Skeletal muscle satellite cell (primary cell): ENCODE data around the gene OR5K2.
A peak's percentile ranks its signal among the peaks of the same experiment; 100 is the strongest.

Experiments used
- H3K27me3 ChIP-seq: 2 replicates; pipeline ENCODE4 v1.7.0; 2013; ENCODE audit warnings: low read length; ENCODE audit not compliant: control insufficient read depth, insufficient read depth
- H3K36me3 ChIP-seq: 2 replicates; pipeline ENCODE4 v1.7.0; 2013; ENCODE audit warnings: mild to moderate bottlenecking, control low read depth, low read length; ENCODE audit not compliant: insufficient read depth
- H3K4me1 ChIP-seq: 2 replicates; pipeline ENCODE4 v1.7.0; 2013; ENCODE audit warnings: low read length; ENCODE audit not compliant: control insufficient read depth, insufficient read depth
- H3K4me2 ChIP-seq: 2 replicates; pipeline ENCODE4 v1.7.0; 2013; ENCODE audit warnings: mild to moderate bottlenecking, low read length
- H3K4me3 ChIP-seq: 2 replicates; pipeline ENCODE4 v1.7.0; 2013; ENCODE audit warnings: low read length
- H3K9ac ChIP-seq: 2 replicates; pipeline ENCODE4 v1.7.0; 2013; ENCODE audit warnings: mild to moderate bottlenecking, low read depth, low read length, moderate library complexity
- H3K9me3 ChIP-seq: replicated peaks from 2 replicates; pipeline ENCODE4 v1.7.0; 2013; ENCODE audit warnings: mild to moderate bottlenecking, control low read depth, low read length

OR5K2 gene

GRCh38 chr3:98501863-98502576, 4.5 kb downstream of the OR5K2 start:
- Histone ChIP-seq H3K4me2 (no peak overlapping the region), H3K27me3 (peaks cover 5% of the 10 kb centered on the region), H3K4me3 (no peak overlapping the region), H3K4me1 (no peaks in the 10 kb centered on the region), H3K9ac (no peak overlapping the region), H3K9me3 (no peaks in the 10 kb centered on the region), H3K36me3 (no peaks in the 10 kb centered on the region)

- Histone ChIP-seq H3K4me1 (no peaks in the 10 kb centered on the region), H3K9ac (no peak overlapping the region), H3K36me3 (no peaks in the 10 kb centered on the region), H3K27me3 (no peaks in the 10 kb centered on the region), H3K4me3 (no peak overlapping the region), H3K4me2 (no peak overlapping the region), H3K9me3 (no peaks in the 10 kb centered on the region)
Measured at GRCh38 chr3:98504539-98504938, 7.1 kb downstream of the OR5K2 start.

- no peaks in the 10 kb centered on the region for H3K36me3 ChIP-seq
Measured at GRCh38 chr3:98508582-98508981, 11.1 kb downstream of the OR5K2 start.

GRCh38 chr3:98512576-98512975, 15.1 kb downstream of the OR5K2 start:
- H3K27me3 ChIP-seq, result no peaks in the 10 kb centered on the region
- no peaks in the 10 kb centered on the region for H3K9me3 ChIP-seq
- no peak overlapping the region for H3K9ac ChIP-seq
- H3K4me3 ChIP-seq, result no peak overlapping the region
- peaks cover 25% of the 10 kb centered on the region for H3K36me3 ChIP-seq
- H3K4me2 ChIP-seq, result no peak overlapping the region
- H3K4me1 ChIP-seq, result no peaks in the 10 kb centered on the region

More at GRCh38 chr3:98508582-98508981, 11.1 kb downstream of the OR5K2 start:
- H3K4me2 ChIP-seq, result no peak overlapping the region
- no peaks in the 10 kb centered on the region for H3K27me3 ChIP-seq
- H3K4me3 ChIP-seq, result no peak overlapping the region
- no peaks in the 10 kb centered on the region for H3K9me3 ChIP-seq
- H3K9ac ChIP-seq, result no peak overlapping the region
- no peaks in the 10 kb centered on the region for H3K4me1 ChIP-seq

- H3K4me1 ChIP-seq, result no peaks in the 10 kb centered on the region
- no peak overlapping the region for H3K9ac ChIP-seq
- H3K9me3 ChIP-seq, result no peaks in the 10 kb centered on the region
- H3K4me2 ChIP-seq, result no peak overlapping the region
- peaks cover 30% of the 10 kb centered on the region for H3K36me3 ChIP-seq
- no peak overlapping the region for H3K4me3 ChIP-seq
- no peaks in the 10 kb centered on the region for H3K27me3 ChIP-seq
Measured at GRCh38 chr3:98513091-98513511, 15.6 kb downstream of the OR5K2 start.

- H3K9ac ChIP-seq, result no peak overlapping the region
- no peak overlapping the region for H3K4me2 ChIP-seq
- no peaks in the 10 kb centered on the region for H3K27me3 ChIP-seq
- no peak overlapping the region for H3K4me3 ChIP-seq
- no peaks in the 10 kb centered on the region for H3K9me3 ChIP-seq
- H3K4me1 ChIP-seq, result no peaks in the 10 kb centered on the region
- H3K36me3 ChIP-seq, result peaks cover 37% of the 10 kb centered on the region
Measured at GRCh38 chr3:98513736-98514135, 16.3 kb downstream of the OR5K2 start.

GRCh38 chr3:98514948-98515347, 17.5 kb downstream of the OR5K2 start:
- H3K9me3 ChIP-seq, result no peaks in the 10 kb centered on the region
- no peak overlapping the region for H3K4me2 ChIP-seq
- H3K36me3 ChIP-seq, result peaks cover 48% of the 10 kb centered on the region
- no peak overlapping the region for H3K9ac ChIP-seq
- no peaks in the 10 kb centered on the region for H3K4me1 ChIP-seq
- H3K27me3 ChIP-seq, result no peaks in the 10 kb centered on the region
- H3K4me3 ChIP-seq, result no peak overlapping the region

GRCh38 chr3:98518816-98519215, 21.3 kb downstream of the OR5K2 start:
- Histone ChIP-seq H3K9ac (no peak overlapping the region), H3K4me3 (no peak overlapping the region), H3K36me3 (peaks cover 58% of the 10 kb centered on the region), H3K4me1 (peaks cover 10% of the 10 kb centered on the region), H3K27me3 (no peaks in the 10 kb centered on the region), H3K4me2 (no peak overlapping the region), H3K9me3 (no peaks in the 10 kb centered on the region)

- H3K36me3 ChIP-seq, result peaks cover 58% of the 10 kb centered on the region
- H3K4me1 ChIP-seq, result peaks cover 10% of the 10 kb centered on the region
- H3K4me3 ChIP-seq, result no peak overlapping the region
- H3K9ac ChIP-seq, result no peak overlapping the region
- H3K27me3 ChIP-seq, result no peaks in the 10 kb centered on the region
- H3K9me3 ChIP-seq, result no peaks in the 10 kb centered on the region
- no peak overlapping the region for H3K4me2 ChIP-seq
Measured at GRCh38 chr3:98519351-98519750, 21.9 kb downstream of the OR5K2 start.

GRCh38 chr3:98521897-98522543, 24.5 kb downstream of the OR5K2 start:
- peak overlapping the region; percentile 80 for H3K4me2 ChIP-seq
- peak overlapping the region; percentile 95 for H3K9ac ChIP-seq
- H3K9me3 ChIP-seq, result no peaks in the 10 kb centered on the region
- H3K4me1 ChIP-seq, result peaks cover 10% of the 10 kb centered on the region
- H3K36me3 ChIP-seq, result peaks cover 35% of the 10 kb centered on the region
- H3K4me3 ChIP-seq, result peak overlapping the region; percentile 90
- no peaks in the 10 kb centered on the region for H3K27me3 ChIP-seq

- peak within 1 kb of the TSS; percentile 95 for H3K9ac ChIP-seq
- peaks cover 31% of the 10 kb centered on the region for H3K36me3 ChIP-seq
- H3K27me3 ChIP-seq, result peaks cover under 1% of the 10 kb centered on the region
- H3K4me1 ChIP-seq, result peaks cover 10% of the 10 kb centered on the region
- H3K4me2 ChIP-seq, result peak within 1 kb of the TSS; percentile 80
- no peaks in the 10 kb centered on the region for H3K9me3 ChIP-seq
- H3K4me3 ChIP-seq, result peak within 1 kb of the TSS; percentile 90
Measured at GRCh38 chr3:98522544-98523281, 25.2 kb downstream of the OR5K2 start, which contains the start of gene CLDND1. CLDND1 (minus strand) TSS chr3:98522902; CDS start chr3:98521424, 1,478 bp downstream.
